Measurements from ENCODE around the gene PLCL1.
A peak's percentile ranks its signal among the peaks of the same experiment; 100 is the strongest.

GRCh38 chr2:197915548-197916265 lies 111.3 kb downstream of the PLCL1 start:
- no peak for TF ChIP-seq POLR2A (IDR thresholded peaks at IDR 0.05; ENCODE audit: extremely low read depth, insufficient read length)
- TF ChIP-seq MAX (IDR thresholded peaks at IDR 0.05; ENCODE audit: low read depth, low read length): 0 out of 2 replicates have a peak, but pooled peaks have one; percentile 6
- TF ChIP-seq CTCF (IDR thresholded peaks at IDR 0.05; ENCODE audit: low read depth, low read length): no peak
